Endothelial cell of umbilical vein (primary cell): ENCODE measurements around the gene ATP10A.

Source experiments
- CTCF ChIP-seq, 2 donors: IDR thresholded peaks; 1 replicate in 1 of 2; 2 replicates in 1 of 2; pipeline ENCODE4 v1.5.1; 2011; ENCODE audit warnings: low read length in 2 of 2, mild to moderate bottlenecking in 2 of 2, moderate library complexity in 2 of 2, control low read depth in 1 of 2, inconsistent platforms in 1 of 2, low read depth in 1 of 2; ENCODE audit not compliant: insufficient read depth in 1 of 2; ENCODE audit errors: extremely low read depth in 1 of 2
- EZH2 ChIP-seq: IDR thresholded peaks from 2 replicates; pipeline ENCODE4 v1.6.1; 2012; ENCODE audit warnings: borderline replicate concordance, low read depth, mild to moderate bottlenecking, moderate library complexity, low read length, inconsistent platforms; ENCODE audit not compliant: severe bottlenecking
- JUN ChIP-seq: IDR thresholded peaks from 2 replicates; pipeline ENCODE4 v1.6.1; 2011; ENCODE audit warnings: borderline replicate concordance, low read depth; ENCODE audit not compliant: insufficient read length, insufficient read depth
- MAX ChIP-seq: IDR thresholded peaks from 2 replicates; pipeline ENCODE4 v1.6.1; 2011; ENCODE audit not compliant: insufficient read depth, insufficient read length
- MYC ChIP-seq: IDR thresholded peaks from one replicate; pipeline ENCODE4 v1.6.1; 2011; ENCODE audit warnings: mild to moderate bottlenecking, low read depth, low read length
- POLR2A ChIP-seq: IDR thresholded peaks from 2 replicates; pipeline ENCODE4 v1.6.1; 2012; ENCODE audit warnings: low read depth, mild to moderate bottlenecking, control low read depth, low read length
- POLR2AphosphoS5 ChIP-seq: IDR thresholded peaks from 2 replicates; pipeline ENCODE4 v1.6.1; 2012; ENCODE audit warnings: low read depth, mild to moderate bottlenecking, control low read depth, low read length, moderate library complexity; ENCODE audit not compliant: insufficient read depth

- no peak for TF ChIP-seq POLR2AphosphoS5
- TF ChIP-seq POLR2A = no peak
- no peak for TF ChIP-seq CTCF (IDR thresholded peaks at IDR 0.05; ENCODE audit: extremely low read depth in 1 of 2, insufficient read depth in 1 of 2, low read depth in 1 of 2, low read length in 2 of 2)
- TF ChIP-seq EZH2 = no peak
- no peak for TF ChIP-seq MAX
- no peak for TF ChIP-seq JUN
- no peak for TF ChIP-seq MYC
These were observed 77.5 kb downstream of the ATP10A start for GRCh38 chr15:25785641-25786025.
